Measurements from ENCODE around the gene TICRR. TPM values are rescaled to one million over a fixed set of nuclear protein-coding genes. Genes with fewer than 3 reads are reported as not detected.

The TICRR gene
- total and polyA plus RNA-seq, 2 donors (not counting 1 experiment from before 2014, with no cell fraction given) = 0.05 to 0.07 TPM

GRCh38 chr15:89652666-89653065, 77.4 kb downstream of the TICRR start:
- no peak for TF ChIP-seq CTCF (IDR thresholded peaks at IDR 0.05)
- no peak for TF ChIP-seq EZH2 (IDR thresholded peaks at IDR 0.05; ENCODE audit: borderline replicate concordance, insufficient read depth, low read depth, low read length, poor library complexity, severe bottlenecking)
- H3K36me3 ChIP-seq (replicated peaks in 1 of 2; ENCODE audit: control extremely low read depth in 1 of 2, control insufficient read depth in 1 of 2, extremely low read depth in 1 of 2, insufficient read depth in 2 of 2, low read length in 1 of 2) = no peaks in the 10 kb centered on the region
- peaks cover 0 to 14% (median 0%) of the 10 kb centered on the region in 3 donors for H3K9me3 ChIP-seq (ENCODE audit: control extremely low read depth in 1 of 3, control insufficient read depth in 2 of 3, insufficient read depth in 1 of 3, low read length in 2 of 3)
- intact Hi-C loops (cut with micrococcal nuclease) = no loop called here
- no peak overlapping the region for H2AFZ ChIP-seq (ENCODE audit: insufficient read depth, low read depth, low read length, poor library complexity, severe bottlenecking)
- H3K9ac ChIP-seq (ENCODE audit: low read length) = no peak overlapping the region
- Mint-ChIP-seq H3K4me1 (peaks cover 11% of the 10 kb centered on the region), H3K4me3 (no peak overlapping the region), H3K27me3 (peaks cover 34% of the 10 kb centered on the region), H3K27ac (no peak overlapping the region), H3K9me3 (ENCODE audit: insufficient read depth) (no peaks in the 10 kb centered on the region)
- WGBS (ENCODE audit: insufficient coverage) = 89% methylated on average over 15 of the region's 16 CpGs
- H3K79me2 ChIP-seq (ENCODE audit: control insufficient read depth, insufficient read depth, low read length) = no peaks in the 10 kb centered on the region
- no peaks in the 10 kb centered on the region for H4K20me1 ChIP-seq (ENCODE audit: control insufficient read depth, insufficient read depth, low read length, poor library complexity, severe bottlenecking)
- no peak for DNase-seq
- ChIA-PET POLR2A (no interaction called here), CTCF (no interaction called here)
- no peak for ATAC-seq (ENCODE audit: low read depth)
- peaks cover 10% of the 10 kb centered on the region in 2 donors for H3K4me1 ChIP-seq (ENCODE audit: control insufficient read depth in 2 of 2, insufficient read depth in 2 of 2, low read length in 2 of 2)
- no peak overlapping the region for H3K27ac ChIP-seq (ENCODE audit: low read length in 2 of 2)
- H3K4me3 ChIP-seq (ENCODE audit: control extremely low read depth in 1 of 5, extremely low read depth in 1 of 5, insufficient read depth in 1 of 5, low read depth in 2 of 5, low read length in 4 of 5) = no peak overlapping the region
- peaks cover 0 to 28% (median 17%) of the 10 kb centered on the region in 4 experiments for H3K27me3 ChIP-seq (replicated peaks in 1 of 4; ENCODE audit: control extremely low read depth in 1 of 4, control insufficient read depth in 3 of 4, insufficient read depth in 4 of 4, low read length in 3 of 4)
- H3K4me2 ChIP-seq (replicated peaks; ENCODE audit: low read depth, low read length, poor library complexity, severe bottlenecking) = no peak overlapping the region

GRCh38 chr15:89653578-89653977, 78.3 kb downstream of the TICRR start:
- Histone ChIP-seq H2AFZ (ENCODE audit: insufficient read depth, low read depth, low read length, poor library complexity, severe bottlenecking) (no peak overlapping the region), H3K4me1 (ENCODE audit: control insufficient read depth in 2 of 2, insufficient read depth in 2 of 2, low read length in 2 of 2) (peaks cover 10% of the 10 kb centered on the region in 2 donors), H3K27me3 (replicated peaks in 1 of 4; ENCODE audit: control extremely low read depth in 1 of 4, control insufficient read depth in 3 of 4, insufficient read depth in 4 of 4, low read length in 3 of 4) (peaks cover 0 to 28% (median 17%) of the 10 kb centered on the region in 4 experiments), H3K27ac (ENCODE audit: low read length in 2 of 2) (no peak overlapping the region), H3K9ac (ENCODE audit: low read length) (no peak overlapping the region), H3K4me3 (ENCODE audit: control extremely low read depth in 1 of 5, extremely low read depth in 1 of 5, insufficient read depth in 1 of 5, low read depth in 2 of 5, low read length in 4 of 5) (no peak overlapping the region), H3K79me2 (ENCODE audit: control insufficient read depth, insufficient read depth, low read length) (no peaks in the 10 kb centered on the region), H3K36me3 (replicated peaks in 1 of 2; ENCODE audit: control extremely low read depth in 1 of 2, control insufficient read depth in 1 of 2, extremely low read depth in 1 of 2, insufficient read depth in 2 of 2, low read length in 1 of 2) (no peaks in the 10 kb centered on the region), H4K20me1 (ENCODE audit: control insufficient read depth, insufficient read depth, low read length, poor library complexity, severe bottlenecking) (no peaks in the 10 kb centered on the region), H3K9me3 (ENCODE audit: control extremely low read depth in 1 of 3, control insufficient read depth in 2 of 3, insufficient read depth in 1 of 3, low read length in 2 of 3) (peaks cover 0 to 13% (median 0%) of the 10 kb centered on the region in 3 donors), H3K4me2 (replicated peaks; ENCODE audit: low read depth, low read length, poor library complexity, severe bottlenecking) (no peak overlapping the region)
- Mint-ChIP-seq H3K4me1 (peaks cover 11% of the 10 kb centered on the region), H3K9me3 (ENCODE audit: insufficient read depth) (no peaks in the 10 kb centered on the region), H3K4me3 (no peak overlapping the region), H3K27me3 (peaks cover 37% of the 10 kb centered on the region), H3K27ac (no peak overlapping the region)
- CTCF ChIA-PET = no interaction called here
- no peak for DNase-seq
- 80% methylated on average over 1 of the region's 2 CpGs for WGBS (ENCODE audit: insufficient coverage)
- TF ChIP-seq CTCF (IDR thresholded peaks at IDR 0.05) (no peak), EZH2 (IDR thresholded peaks at IDR 0.05; ENCODE audit: borderline replicate concordance, insufficient read depth, low read depth, low read length, poor library complexity, severe bottlenecking) (no peak)
- POLR2A ChIA-PET = no interaction called here
- intact Hi-C loops (cut with micrococcal nuclease) = no loop called here
- no peak for ATAC-seq (ENCODE audit: low read depth)
